22Rv1 (cell line): ENCODE results near the gene BCR.

ENCODE experiments used
- CTCF ChIP-seq: fragments of 450-650 bp; IDR thresholded peaks from 2 replicates; pipeline ENCODE4 v1.5.1; 2017; ENCODE audit warnings: mild to moderate bottlenecking
- ZFX ChIP-seq: fragments of 450-650 bp; IDR thresholded peaks from 2 replicates; pipeline ENCODE4 v1.6.1; 2017; ENCODE audit warnings: antibody characterized with exemption, borderline replicate concordance

- TF ChIP-seq CTCF (no peak), ZFX (no peak)
These were observed 11.8 kb downstream of the BCR start for GRCh38 chr22:23192133-23192532.
